H1 (cell line): Measurements from ENCODE around the gene ASCL2. TPM values are rescaled to one million over a fixed set of nuclear protein-coding genes. Genes with fewer than 3 reads are reported as not detected.

Experiments used
- CTCF ChIA-PET: fragments of 300-600 bp; sonication (Branson Sonifier 250); formaldehyde crosslinking; loops from one replicate; lab custom pipeline; 2021; ENCODE audit not compliant: partially characterized antibody; lab: Charles Lee
- POLR2A ChIA-PET: fragments of 300-600 bp; sonication (Branson Sonifier 250); formaldehyde crosslinking; loops from one replicate; lab custom pipeline; 2021; ENCODE audit warnings: inconsistent platforms; ENCODE audit not compliant: partially characterized antibody; lab: Charles Lee
- DNase-seq, 2 experiments: peaks; one replicate each; pipeline versions ENCODE4 v3.0.0 to v3.0.0-alpha.2; 2010 to 2022; ENCODE audit warnings: low spot score in 2 of 2, low read depth in 1 of 2, mixed read lengths in 1 of 2
- FAIRE-seq: peaks from 2 replicates; lab custom pipeline; 2011; peaks lifted over from hg19 to GRCh38; lab: Jason Lieb, UNC
- H2AFZ ChIP-seq: 2 replicates; pipeline ENCODE4 v1.8.1; 2012; ENCODE audit warnings: low read length, inconsistent platforms
- H2AK5ac ChIP-seq: 2 replicates; pipeline ENCODE4 v1.6.1; 2013; ENCODE audit warnings: low read depth, low read length
- H2BK120ac ChIP-seq: replicated peaks from 2 replicates; pipeline ENCODE3; 2013; ENCODE audit warnings: low read depth, low read length, inconsistent platforms
- H2BK12ac ChIP-seq: 2 replicates; pipeline ENCODE4 v1.6.1; 2013; ENCODE audit warnings: low read depth, low read length
- H2BK15ac ChIP-seq: 2 replicates; pipeline ENCODE4 v1.6.1; 2013; ENCODE audit warnings: low read length
- H2BK20ac ChIP-seq: 2 replicates; pipeline ENCODE4 v1.6.1; 2013; ENCODE audit warnings: low read length
- H2BK5ac ChIP-seq: 2 replicates; pipeline ENCODE4 v1.6.1; 2013; ENCODE audit warnings: low read depth, low read length
- H3K14ac ChIP-seq: 2 replicates; pipeline ENCODE4 v1.6.1; 2013; ENCODE audit warnings: inconsistent platforms; ENCODE audit not compliant: insufficient read length
- H3K18ac ChIP-seq: 2 replicates; pipeline ENCODE4 v1.6.1; 2013; ENCODE audit warnings: low read length; ENCODE audit errors: extremely low read depth
- H3K23ac ChIP-seq: 2 replicates; pipeline ENCODE4 v1.6.1; 2013; ENCODE audit warnings: inconsistent platforms; ENCODE audit not compliant: insufficient read length
- H3K23me2 ChIP-seq: 2 replicates; pipeline ENCODE4 v1.6.1; 2013; ENCODE audit warnings: low read depth, low read length
- H3K27ac ChIP-seq: 2 replicates; pipeline ENCODE4 v1.6.1; 2011; ENCODE audit warnings: low read depth, low read length, inconsistent platforms
- H3K27me3 ChIP-seq, 4 experiments: replicated peaks in 1 of 4; 1 replicate in 1 of 4; 2 replicates in 3 of 4; pipeline versions ENCODE4 v1.6.1 to v1.8.1; 2011 to 2013; ENCODE audit warnings: low read length in 3 of 4, mild to moderate bottlenecking in 3 of 4, inconsistent platforms in 2 of 4, mixed read lengths in 2 of 4, moderate library complexity in 1 of 4; ENCODE audit not compliant: control insufficient read depth in 3 of 4, insufficient read depth in 3 of 4; ENCODE audit errors: extremely low read depth in 1 of 4
- H3K36me3 ChIP-seq, 4 experiments: 2 replicates each; pipeline versions ENCODE4 v1.6.1 to v1.8.1; 2011 to 2013; ENCODE audit warnings: mild to moderate bottlenecking in 4 of 4, low read length in 3 of 4, moderate library complexity in 2 of 4, control low read depth in 1 of 4, inconsistent platforms in 1 of 4; ENCODE audit not compliant: insufficient read depth in 4 of 4, control insufficient read depth in 2 of 4
- H3K4ac ChIP-seq: replicated peaks from 2 replicates; pipeline ENCODE3; 2013; ENCODE audit warnings: low read length, low read depth, mixed read lengths, inconsistent platforms; ENCODE audit not compliant: insufficient read length
- H3K4me1 ChIP-seq, 4 experiments: replicated peaks in 1 of 4; 1 replicate in 1 of 4; 2 replicates in 3 of 4; pipeline versions ENCODE4 v1.6.1 to v1.8.1; 2011 to 2013; ENCODE audit warnings: low read length in 3 of 4, inconsistent platforms in 2 of 4, mixed read lengths in 1 of 4; ENCODE audit not compliant: insufficient read depth in 4 of 4, control insufficient read depth in 3 of 4
- H3K4me2 ChIP-seq, 2 experiments: 2 replicates each; pipeline versions ENCODE4 v1.6.1 to v1.8.1; 2011 to 2013; ENCODE audit warnings: low read depth in 2 of 2, low read length in 2 of 2, control low read depth in 1 of 2, inconsistent platforms in 1 of 2, mild to moderate bottlenecking in 1 of 2; ENCODE audit not compliant: insufficient read depth in 1 of 2
- H3K4me3 ChIP-seq, 4 experiments: fragments of 200-600, 300-600 bp in 1 of 4; sonication (generic), shearing (Covaris generic), sonication (Bioruptor Twin) in 1 of 4; 2 replicates each; pipeline versions ENCODE4 v1.5.1 to v1.8.1; 2011 to 2016; ENCODE audit warnings: low read length in 4 of 4, low read depth in 3 of 4, control low read depth in 2 of 4, inconsistent platforms in 2 of 4, mild to moderate bottlenecking in 2 of 4, mixed read lengths in 1 of 4, moderate library complexity in 1 of 4; ENCODE audit not compliant: insufficient read depth in 2 of 4; ENCODE audit errors: extremely low read depth in 1 of 4
- H3K56ac ChIP-seq: replicated peaks from 2 replicates; pipeline ENCODE3; 2013; ENCODE audit warnings: low read depth, mild to moderate bottlenecking, mixed read lengths, low read length, inconsistent platforms; ENCODE audit not compliant: insufficient read length
- H3K79me1 ChIP-seq: 2 replicates; pipeline ENCODE4 v1.6.1; 2013; ENCODE audit warnings: low read depth, low read length, control low read depth
- H3K79me2 ChIP-seq, 2 experiments: 2 replicates each; pipeline versions ENCODE4 v1.6.1 to v1.8.1; 2012 to 2013; ENCODE audit warnings: low read length in 2 of 2, mild to moderate bottlenecking in 2 of 2, inconsistent platforms in 1 of 2; ENCODE audit not compliant: insufficient read depth in 2 of 2, control insufficient read depth in 1 of 2
- H3K9ac ChIP-seq, 4 experiments: replicated peaks in 1 of 4; 1 replicate in 1 of 4; 2 replicates in 3 of 4; pipeline versions ENCODE4 v1.6.1 to v1.8.1; 2011 to 2013; ENCODE audit warnings: low read depth in 3 of 4, low read length in 3 of 4, control low read depth in 2 of 4, mild to moderate bottlenecking in 2 of 4, moderate library complexity in 2 of 4, inconsistent platforms in 1 of 4; ENCODE audit errors: extremely low read depth in 1 of 4
- H3K9me3 ChIP-seq, 2 experiments: 2 replicates each; pipeline versions ENCODE4 v1.6.1 to v1.8.1; 2012 to 2013; ENCODE audit warnings: mild to moderate bottlenecking in 2 of 2, moderate library complexity in 2 of 2, control low read depth in 1 of 2, inconsistent platforms in 1 of 2, low read depth in 1 of 2, low read length in 1 of 2, mixed read lengths in 1 of 2; ENCODE audit not compliant: insufficient read depth in 2 of 2
- H4K20me1 ChIP-seq, 2 experiments: replicated peaks in 1 of 2; 2 replicates each; pipeline versions ENCODE3 to v1.8.1; 2011 to 2013; ENCODE audit warnings: inconsistent platforms in 2 of 2, low read length in 2 of 2, mild to moderate bottlenecking in 1 of 2; ENCODE audit not compliant: insufficient read depth in 2 of 2, control insufficient read depth in 1 of 2
- H4K5ac ChIP-seq: 2 replicates; pipeline ENCODE4 v1.6.1; 2013; ENCODE audit warnings: low read length, low read depth, mixed read lengths, inconsistent platforms; ENCODE audit not compliant: insufficient read length
- H4K8ac ChIP-seq: 2 replicates; pipeline ENCODE4 v1.8.0; 2013; ENCODE audit warnings: mild to moderate bottlenecking, moderate library complexity, low read length, inconsistent platforms; ENCODE audit not compliant: insufficient read depth; ENCODE audit errors: extremely low read depth
- H4K91ac ChIP-seq: replicated peaks from 2 replicates; pipeline ENCODE3; 2013; ENCODE audit warnings: low read length, mixed read lengths, inconsistent platforms; ENCODE audit not compliant: insufficient read length
- BACH1 ChIP-seq: IDR thresholded peaks from 2 replicates; pipeline ENCODE4 v1.6.1; 2012; ENCODE audit warnings: low read length, improper control_type of control experiment
- CBX5 ChIP-seq: fragments of 300-800, 300-1000 bp; sonication (generic); IDR thresholded peaks from 2 replicates; pipeline ENCODE4 v1.7.1; 2016; ENCODE audit warnings: antibody characterized with exemption, low read length, low read depth
- GABPA ChIP-seq: IDR thresholded peaks from 2 replicates; pipeline ENCODE4 v1.6.1; 2011; ENCODE audit warnings: mild to moderate bottlenecking, low read length, moderate library complexity, borderline replicate concordance; ENCODE audit not compliant: insufficient read depth
- HDAC6 ChIP-seq: IDR thresholded peaks from one replicate; pipeline ENCODE4 v1.7.1; 2012; ENCODE audit warnings: low read depth, mild to moderate bottlenecking, inconsistent platforms, low read length, moderate library complexity
- RFX5 ChIP-seq: IDR thresholded peaks from 2 replicates; pipeline ENCODE4 v1.6.1; 2011; ENCODE audit warnings: low read depth, low read length, improper control_type of control experiment, borderline replicate concordance
- RXRA ChIP-seq: IDR thresholded peaks from 2 replicates; pipeline ENCODE4 v1.6.1; 2011; ENCODE audit warnings: low read depth, mild to moderate bottlenecking, low read length, moderate library complexity; ENCODE audit not compliant: insufficient read depth
- TEAD4 ChIP-seq: IDR thresholded peaks from 2 replicates; pipeline ENCODE4 v1.6.1; 2012; ENCODE audit warnings: low read depth, low read length, inconsistent platforms, mixed read lengths
- WGBS, 2 experiments: shearing (Covaris generic) in 1 of 2; methylation state at CpG; one replicate each; pipeline versions ENCODE4 v1.1.6 to v1.1.7; 2013 to 2015; ENCODE audit warnings: low lambda C conversion rate in 2 of 2, mixed read lengths in 2 of 2, inconsistent platforms in 1 of 2, low coverage in 1 of 2, missing lambda C conversion rate in 1 of 2; ENCODE audit not compliant: insufficient replicate concordance in 2 of 2, insufficient coverage in 1 of 2, insufficient read length in 1 of 2; ENCODE audit errors: extremely low coverage in 1 of 2, missing lambda C conversion rate in 1 of 2; 5-methylcytosine and 5-hydroxymethylcytosine counted together
- polyA plus RNA-seq, 7 experiments: library from polyadenylated mRNA; depleted of rRNA in 3 of 7; stranded (reverse) in 5 of 7; unstranded in 2 of 7; fragments of >200 nt in 5 of 7; fragments of 200-250 nt in 2 of 7; gene quantifications; 1 replicate in 5 of 7; 2 replicates in 1 of 7; 4 replicates in 1 of 7; pipeline versions ENCODE4 v1.2.1 to v1.2.3, GENCODE V29; 2011 to 2013; ENCODE audit warnings: missing spikeins in 2 of 7, mixed read lengths in 2 of 7
- total RNA-seq: library from RNA; stranded (reverse); fragmentation: NEBNext Ultra II Directional; extraction: Animal tissue kit (Norgen Biotek cat#: 25700); gene quantifications from 2 replicates; pipeline ENCODE4 v1.2.1, GENCODE V29; 2021
- TF ChIP-seq, protein P1 (sequence below): IDR thresholded peaks from 2 replicates; pipeline ENCODE4 v1.6.1; 2011; ENCODE audit warnings: low read length, improper control_type of control experiment

Gene ASCL2
- total and polyA plus RNA-seq, 2 of the 8 experiments (the other 6 are each of a cell fraction or from before 2014, with no cell fraction given): 0.51 to 0.56 TPM

DNA sequence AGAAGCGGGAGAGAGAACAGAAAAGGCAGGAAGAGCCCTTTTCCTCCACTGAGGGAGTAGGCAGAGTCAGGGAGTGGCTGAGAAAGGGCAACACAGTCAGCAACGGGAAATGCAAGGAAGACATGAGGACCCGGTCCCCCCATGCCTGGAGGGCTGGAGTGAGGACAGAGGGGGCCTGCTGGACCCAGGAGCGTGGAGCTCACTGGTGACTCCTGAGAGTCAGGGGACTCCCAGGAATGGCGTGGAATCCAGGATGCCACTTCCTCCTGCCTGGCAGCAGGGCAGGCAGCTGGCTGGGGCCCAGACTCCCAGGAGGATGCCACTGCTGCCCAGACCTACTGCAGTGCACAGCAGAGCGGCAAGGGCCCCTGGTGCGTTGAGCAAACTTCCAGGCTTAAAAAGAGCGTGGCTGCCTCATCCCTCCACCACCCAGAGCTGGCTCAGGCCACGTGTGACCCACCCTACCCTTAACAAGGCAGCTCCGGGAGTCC lies 20.0 kb upstream of the ASCL2 start:
- WGBS, 2 experiments: 74% methylated on average over 8 of the region's 10 CpGs; no CpG with 5 or more reads in 1 of the 2 experiments
- POLR2A ChIA-PET: interaction anchor here (0.6 kb wide), 1 partner anchor 393 kb away, joined by 3 read pairs; no protein-coding TSS in a partner anchor
- 0 out of 2 replicates have a peak overlapping the region, but pooled peaks have one; percentile 50 for H2BK12ac ChIP-seq
- H3K4me2 ChIP-seq: no peak overlapping the region
- no peak for FAIRE-seq
- no peak for TF ChIP-seq BACH1
- TF ChIP-seq, protein P1, sequence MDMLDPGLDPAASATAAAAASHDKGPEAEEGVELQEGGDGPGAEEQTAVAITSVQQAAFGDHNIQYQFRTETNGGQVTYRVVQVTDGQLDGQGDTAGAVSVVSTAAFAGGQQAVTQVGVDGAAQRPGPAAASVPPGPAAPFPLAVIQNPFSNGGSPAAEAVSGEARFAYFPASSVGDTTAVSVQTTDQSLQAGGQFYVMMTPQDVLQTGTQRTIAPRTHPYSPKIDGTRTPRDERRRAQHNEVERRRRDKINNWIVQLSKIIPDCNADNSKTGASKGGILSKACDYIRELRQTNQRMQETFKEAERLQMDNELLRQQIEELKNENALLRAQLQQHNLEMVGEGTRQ: no peak
- TF ChIP-seq RXRA: no peak
- no peak for TF ChIP-seq GABPA
- no peak for TF ChIP-seq TEAD4
- no peak for TF ChIP-seq CBX5
- TF ChIP-seq HDAC6: no peak
- TF ChIP-seq RFX5: no peak
- no peak overlapping the region for H4K8ac ChIP-seq
- peak overlapping the region; percentile 9; the same call in 1 of the 2 replicates for H2BK5ac ChIP-seq
- no peak overlapping the region for H2AFZ ChIP-seq
- peak in 1 of 2 experiments; percentile 45 for DNase-seq
- no peak overlapping the region for H2BK120ac ChIP-seq
- H3K36me3 ChIP-seq: no peaks in the 10 kb centered on the region
- no peak overlapping the region for H3K14ac ChIP-seq
- H3K56ac ChIP-seq: no peak overlapping the region
- no peak overlapping the region for H2BK15ac ChIP-seq
- H3K4me3 ChIP-seq: no peak overlapping the region
- no peak overlapping the region for H2AK5ac ChIP-seq
- H3K79me1 ChIP-seq: no peaks in the 10 kb centered on the region
- CTCF ChIA-PET: interaction anchor here (0.6 to 4.6 kb wide), 7 partner anchors 8 to 138 kb away, joined by 3 to 27 read pairs (median 5); partner anchors contain the start of genes C11orf21 and TSPAN32
- H3K9me3 ChIP-seq: no peaks in the 10 kb centered on the region
- peaks cover 0 to 5% (median 3%) of the 10 kb centered on the region in 4 experiments; a peak in 2 of 7 replicates for H3K4me1 ChIP-seq
- peak overlapping the region; percentile 68 for H3K18ac ChIP-seq
- no peak overlapping the region for H3K23ac ChIP-seq
- peaks cover 0 to 10% (median 1%) of the 10 kb centered on the region in 4 experiments; a peak in 4 of 7 replicates for H3K27me3 ChIP-seq
- no peaks in the 10 kb centered on the region for H3K79me2 ChIP-seq
- H4K5ac ChIP-seq: no peak overlapping the region
- peaks cover 0 to 2% of the 10 kb centered on the region in 2 experiments for H4K20me1 ChIP-seq
- H3K4ac ChIP-seq: no peak overlapping the region
- no peak overlapping the region for H2BK20ac ChIP-seq
- no peak overlapping the region for H4K91ac ChIP-seq
- no peaks in the 10 kb centered on the region for H3K23me2 ChIP-seq
- no peak overlapping the region for H3K27ac ChIP-seq
- no peak overlapping the region; a peak in 1 of 7 replicates for H3K9ac ChIP-seq
